Sigmoid colon (tissue), 4 donors: ENCODE measurements around the gene TRMT2A.

Source experiments
- EP300 ChIP-seq, 4 donors: sonication (generic); formaldehyde crosslinking; IDR thresholded peaks; one replicate each; pipeline ENCODE4 v1.6.1; 2017; ENCODE audit warnings: antibody characterized with exemption in 4 of 4
- POLR2A ChIP-seq, 2 donors: fragments of 450-650 bp; IDR thresholded peaks; one replicate each; pipeline ENCODE4 v1.6.1; 2016; ENCODE audit warnings: antibody characterized with exemption in 2 of 2, mild to moderate bottlenecking in 2 of 2, moderate library complexity in 2 of 2
- TF ChIP-seq, protein P1 (sequence below), 4 experiments: fragments of 450-650 bp in 3 of 4; fragments of 200-600 bp in 1 of 4; IDR thresholded peaks; one replicate each; pipeline ENCODE4 v1.5.1; 2016 to 2019; ENCODE audit warnings: antibody characterized with exemption in 4 of 4, mild to moderate bottlenecking in 3 of 4, moderate library complexity in 2 of 4

DNA sequence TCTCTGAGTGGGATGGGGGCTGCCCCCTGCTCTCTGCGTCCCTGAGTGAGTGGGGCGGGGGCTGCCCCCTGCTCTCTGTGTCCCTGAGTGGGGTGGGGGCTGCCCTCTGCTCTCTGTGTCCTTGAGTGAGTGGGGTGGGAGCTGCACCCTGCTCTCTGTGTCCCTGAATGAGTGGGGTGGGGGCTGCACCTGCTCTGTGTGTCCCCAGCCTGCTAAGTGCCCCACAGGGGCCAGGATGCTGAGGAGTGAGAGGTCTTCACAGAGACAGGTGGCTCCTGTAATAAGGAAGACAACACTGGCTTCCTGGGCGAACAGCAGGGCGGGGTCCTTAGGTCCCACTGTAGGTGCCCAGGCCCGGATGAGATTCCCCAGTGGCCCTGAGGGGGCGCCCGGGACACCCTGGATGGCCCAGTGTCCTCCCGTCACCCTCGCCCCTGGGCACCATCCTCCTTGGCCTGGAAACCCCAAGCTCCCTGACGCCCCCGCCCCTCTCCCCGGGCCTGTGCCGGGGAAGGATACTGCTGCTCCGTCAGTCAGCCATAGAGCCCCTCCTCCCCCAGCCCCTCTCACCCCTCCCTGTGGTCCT lies 37.7 kb upstream of the TRMT2A start:
- TF ChIP-seq, protein P1, sequence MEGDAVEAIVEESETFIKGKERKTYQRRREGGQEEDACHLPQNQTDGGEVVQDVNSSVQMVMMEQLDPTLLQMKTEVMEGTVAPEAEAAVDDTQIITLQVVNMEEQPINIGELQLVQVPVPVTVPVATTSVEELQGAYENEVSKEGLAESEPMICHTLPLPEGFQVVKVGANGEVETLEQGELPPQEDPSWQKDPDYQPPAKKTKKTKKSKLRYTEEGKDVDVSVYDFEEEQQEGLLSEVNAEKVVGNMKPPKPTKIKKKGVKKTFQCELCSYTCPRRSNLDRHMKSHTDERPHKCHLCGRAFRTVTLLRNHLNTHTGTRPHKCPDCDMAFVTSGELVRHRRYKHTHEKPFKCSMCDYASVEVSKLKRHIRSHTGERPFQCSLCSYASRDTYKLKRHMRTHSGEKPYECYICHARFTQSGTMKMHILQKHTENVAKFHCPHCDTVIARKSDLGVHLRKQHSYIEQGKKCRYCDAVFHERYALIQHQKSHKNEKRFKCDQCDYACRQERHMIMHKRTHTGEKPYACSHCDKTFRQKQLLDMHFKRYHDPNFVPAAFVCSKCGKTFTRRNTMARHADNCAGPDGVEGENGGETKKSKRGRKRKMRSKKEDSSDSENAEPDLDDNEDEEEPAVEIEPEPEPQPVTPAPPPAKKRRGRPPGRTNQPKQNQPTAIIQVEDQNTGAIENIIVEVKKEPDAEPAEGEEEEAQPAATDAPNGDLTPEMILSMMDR (IDR thresholded peaks at IDR 0.05), result no peak
- no peak for TF ChIP-seq POLR2A (IDR thresholded peaks at IDR 0.05)
- TF ChIP-seq EP300 (IDR thresholded peaks at IDR 0.05), result no peak
